ENCODE data around the gene ZNF385C. TPM values are rescaled to one million over a fixed set of nuclear protein-coding genes. Genes with fewer than 3 reads are reported as not detected.

Gene ZNF385C
- total RNA-seq, 1 experiment from 2014 or later: 1.1 TPM

- no peak for DNase-seq (ENCODE audit: low read depth, low spot score)
- no TSS peak for BruUV-seq (replicated peaks)
- H3K27ac ChIP-seq (ENCODE audit: low read depth, low read length): peak overlapping the region; percentile 45; the same call in 1 of the 2 replicates
- peaks cover 20 to 31% of the 10 kb centered on the region in 2 experiments for H3K4me1 ChIP-seq (ENCODE audit: control insufficient read depth in 1 of 2, insufficient read depth in 2 of 2, low read length in 2 of 2)
- CTCF ChIA-PET: no interaction called here
- peaks cover 43 to 60% of the 10 kb centered on the region in 2 experiments for H3K36me3 ChIP-seq (ENCODE audit: control insufficient read depth in 1 of 2, insufficient read depth in 2 of 2, low read length in 2 of 2)
- peak overlapping the region in 1 of 2 experiments; percentile 36; a peak in 2 of 4 replicates for H3K4me3 ChIP-seq (replicated peaks in 1 of 2; ENCODE audit: low read depth in 1 of 2, low read length in 2 of 2)
- no peaks in the 10 kb centered on the region for H3K27me3 ChIP-seq (ENCODE audit: insufficient read depth, low read length)
- H4K20me1 ChIP-seq (ENCODE audit: insufficient read depth): peaks cover 24% of the 10 kb centered on the region; the same call in 1 of the 2 replicates
- peak; percentile 24; the same call in 1 of the 2 replicates for ATAC-seq
- no peaks in the 10 kb centered on the region for H3K9me2 ChIP-seq (ENCODE audit: insufficient read depth)
- no peak overlapping the region for H2AFZ ChIP-seq (ENCODE audit: low read depth, low read length, poor library complexity, severe bottlenecking)
- H3K9ac ChIP-seq (ENCODE audit: low read length): peak overlapping the region; percentile 34
- peak overlapping the region; percentile 81 for H3K4me2 ChIP-seq (ENCODE audit: low read length)
- RAD21 ChIA-PET (ENCODE audit: low non-redundant PET in 1 of 2, low total read pairs in 2 of 2, uncharacterized antibody in 2 of 2, unreplicated experiment in 2 of 2): no interaction called here
- POLR2A ChIA-PET: interaction anchor here (0.9 kb wide), 2 partner anchors 18 to 23 kb away, joined by 3 read pairs; partner anchors contain the start of gene NKIRAS2
- H3K9me3 ChIP-seq (ENCODE audit: control insufficient read depth in 1 of 2, insufficient read depth in 1 of 2, low read depth in 1 of 2, low read length in 2 of 2): no peaks in the 10 kb centered on the region
- intact Hi-C loops (cut with micrococcal nuclease): no loop called here
- TF ChIP-seq, protein P1, sequence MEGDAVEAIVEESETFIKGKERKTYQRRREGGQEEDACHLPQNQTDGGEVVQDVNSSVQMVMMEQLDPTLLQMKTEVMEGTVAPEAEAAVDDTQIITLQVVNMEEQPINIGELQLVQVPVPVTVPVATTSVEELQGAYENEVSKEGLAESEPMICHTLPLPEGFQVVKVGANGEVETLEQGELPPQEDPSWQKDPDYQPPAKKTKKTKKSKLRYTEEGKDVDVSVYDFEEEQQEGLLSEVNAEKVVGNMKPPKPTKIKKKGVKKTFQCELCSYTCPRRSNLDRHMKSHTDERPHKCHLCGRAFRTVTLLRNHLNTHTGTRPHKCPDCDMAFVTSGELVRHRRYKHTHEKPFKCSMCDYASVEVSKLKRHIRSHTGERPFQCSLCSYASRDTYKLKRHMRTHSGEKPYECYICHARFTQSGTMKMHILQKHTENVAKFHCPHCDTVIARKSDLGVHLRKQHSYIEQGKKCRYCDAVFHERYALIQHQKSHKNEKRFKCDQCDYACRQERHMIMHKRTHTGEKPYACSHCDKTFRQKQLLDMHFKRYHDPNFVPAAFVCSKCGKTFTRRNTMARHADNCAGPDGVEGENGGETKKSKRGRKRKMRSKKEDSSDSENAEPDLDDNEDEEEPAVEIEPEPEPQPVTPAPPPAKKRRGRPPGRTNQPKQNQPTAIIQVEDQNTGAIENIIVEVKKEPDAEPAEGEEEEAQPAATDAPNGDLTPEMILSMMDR (IDR thresholded peaks at IDR 0.05 in 2 of 3, conservative IDR thresholded peaks at IDR 0.05 in 1 of 3; ENCODE audit: borderline replicate concordance in 1 of 3, insufficient read depth in 1 of 3, low read depth in 2 of 3, low read length in 2 of 3): no peak
- TF ChIP-seq RAD21 (IDR thresholded peaks at IDR 0.05; ENCODE audit: low read depth) (no peak), POLR2AphosphoS5 (IDR thresholded peaks at IDR 0.05; ENCODE audit: low read depth, low read length) (no peak), JUND (IDR thresholded peaks at IDR 0.05) (no peak), ZFX (IDR thresholded peaks at IDR 0.05) (no peak), ATF3 (IDR thresholded peaks at IDR 0.05) (no peak), TCF7L2 (IDR thresholded peaks at IDR 0.05; ENCODE audit: borderline replicate concordance, extremely low read depth, insufficient read depth, insufficient read length) (no peak), ELF1 (IDR thresholded peaks at IDR 0.05; ENCODE audit: borderline replicate concordance, low read depth) (no peak), SP1 (IDR thresholded peaks at IDR 0.05; ENCODE audit: low read depth) (no peak), CEBPB (IDR thresholded peaks at IDR 0.05; ENCODE audit: low read depth) (no peak), SIN3A (IDR thresholded peaks at IDR 0.05; ENCODE audit: low read depth) (no peak)
- TF ChIP-seq, protein P2, sequence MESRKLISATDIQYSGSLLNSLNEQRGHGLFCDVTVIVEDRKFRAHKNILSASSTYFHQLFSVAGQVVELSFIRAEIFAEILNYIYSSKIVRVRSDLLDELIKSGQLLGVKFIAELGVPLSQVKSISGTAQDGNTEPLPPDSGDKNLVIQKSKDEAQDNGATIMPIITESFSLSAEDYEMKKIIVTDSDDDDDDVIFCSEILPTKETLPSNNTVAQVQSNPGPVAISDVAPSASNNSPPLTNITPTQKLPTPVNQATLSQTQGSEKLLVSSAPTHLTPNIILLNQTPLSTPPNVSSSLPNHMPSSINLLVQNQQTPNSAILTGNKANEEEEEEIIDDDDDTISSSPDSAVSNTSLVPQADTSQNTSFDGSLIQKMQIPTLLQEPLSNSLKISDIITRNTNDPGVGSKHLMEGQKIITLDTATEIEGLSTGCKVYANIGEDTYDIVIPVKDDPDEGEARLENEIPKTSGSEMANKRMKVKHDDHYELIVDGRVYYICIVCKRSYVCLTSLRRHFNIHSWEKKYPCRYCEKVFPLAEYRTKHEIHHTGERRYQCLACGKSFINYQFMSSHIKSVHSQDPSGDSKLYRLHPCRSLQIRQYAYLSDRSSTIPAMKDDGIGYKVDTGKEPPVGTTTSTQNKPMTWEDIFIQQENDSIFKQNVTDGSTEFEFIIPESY (IDR thresholded peaks at IDR 0.05; ENCODE audit: extremely low read depth, insufficient replicate concordance, low read length): no peak
- peaks cover 35% of the 10 kb centered on the region for H3K79me2 ChIP-seq (ENCODE audit: insufficient read depth, low read length)
Measured at GRCh38 chr17:41996855-41997164, 101.5 kb downstream of the ZNF385C start.
